Left lung (tissue), 10 donors: Measurements from ENCODE around the gene YWHAG. TPM values are rescaled to one million over a fixed set of nuclear protein-coding genes. Genes with fewer than 3 reads are reported as not detected.

Experiments
- ATAC-seq: fragments of 200-7000 bp; cut with Tn5 transposase; one replicate; pipeline ENCODE4 v1.9.1; 2020; ENCODE audit warnings: moderate library complexity
- DNase-seq, 4 donors: peaks; one replicate each; pipeline ENCODE4 v3.0.0-alpha.2; 2013 to 2020
- H3K27ac ChIP-seq, 2 donors: fragments of 200-600 bp; sonication (generic) in 1 of 2; one replicate each; pipeline versions ENCODE4 v1.5.0 to v1.8.0; 2020 to 2021
- H3K27me3 ChIP-seq, 2 donors: fragments of 200-600 bp; sonication (generic) in 1 of 2; one replicate each; pipeline versions ENCODE4 v1.5.0 to v1.8.0; 2020 to 2021
- H3K36me3 ChIP-seq, 2 donors: fragments of 200-600 bp; sonication (generic) in 1 of 2; one replicate each; pipeline versions ENCODE4 v1.5.0 to v1.8.0; 2020 to 2021
- H3K4me1 ChIP-seq, 2 donors: fragments of 200-600 bp; one replicate each; pipeline ENCODE4 v1.8.0; 2021
- H3K4me3 ChIP-seq, 2 donors: fragments of 200-600 bp; sonication (generic) in 1 of 2; one replicate each; pipeline versions ENCODE4 v1.5.0 to v1.8.0; 2020 to 2021; ENCODE audit warnings: mild to moderate bottlenecking in 1 of 2
- H3K9me3 ChIP-seq, 2 donors: fragments of 200-600 bp; sonication (generic) in 1 of 2; one replicate each; pipeline versions ENCODE4 v1.5.0 to v1.8.0; 2020 to 2021
- intact Hi-C, 2 donors: fragments of 100-400 bp; cut with DNase I; formaldehyde crosslinking; loops; one replicate each; pipeline versions ENCODE4 v1.11.2 to v1.14.2; 2022
- polyA plus RNA-seq, 6 donors: library from polyadenylated mRNA; unstranded; fragments of 120-200 nt; gene quantifications; one replicate each; pipeline ENCODE4 v1.2.1, GENCODE V29; 2013; ENCODE audit not compliant: insufficient read length in 6 of 6
- total RNA-seq, 2 donors: library from RNA; stranded (reverse); fragmentation: NEBNext Ultra II Directional; extraction: Animal tissue kit (Norgen Biotek cat#: 25700); gene quantifications; one replicate each; pipeline ENCODE4 v1.2.1, GENCODE V29; 2021
- TF ChIP-seq, protein P1 (sequence below), 2 donors: fragments of 200-600 bp; sonication (generic) in 1 of 2; IDR thresholded peaks; one replicate each; pipeline versions ENCODE4 v1.5.0 to v1.8.0; 2021; ENCODE audit warnings: antibody characterized with exemption in 2 of 2
- donor health status: DM: no; HTN: yes; CAD: no.
- donor health status: DM: no; HTN: no; CAD: no.

Gene YWHAG
- total and polyA plus RNA-seq, 8 donors = 99.2 to 160 (median 111) TPM

DNA sequence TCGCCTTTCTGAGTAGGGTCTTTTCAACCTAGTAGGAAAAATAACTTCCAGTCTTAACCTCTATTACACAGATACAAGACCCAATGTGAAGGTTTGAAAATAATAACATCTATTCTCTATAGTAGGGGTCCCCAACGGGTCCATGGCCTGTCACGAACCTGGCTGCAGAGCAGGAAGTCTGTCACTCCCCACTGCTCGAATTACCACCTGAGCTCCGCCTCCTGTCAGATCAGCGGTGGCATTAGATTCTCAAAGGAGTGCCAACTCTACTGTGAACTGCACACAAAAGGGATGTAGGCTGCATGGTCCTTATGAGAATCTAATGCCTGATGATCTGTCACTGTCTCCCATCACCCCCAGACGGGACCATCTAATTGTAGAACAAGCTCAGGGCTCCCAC, 7.4 kb downstream of the YWHAG start:
- Histone ChIP-seq H3K4me1 (peaks cover under 1 to 86% of the 10 kb centered on the region in 2 donors), H3K27me3 (no peaks in the 10 kb centered on the region), H3K27ac (no peak overlapping the region), H3K36me3 (peaks cover 0 to 58% of the 10 kb centered on the region in 2 donors), H3K4me3 (no peak overlapping the region), H3K9me3 (no peaks in the 10 kb centered on the region)
- no peak for DNase-seq
- intact Hi-C loops = no loop called here
- TF ChIP-seq, protein P1, sequence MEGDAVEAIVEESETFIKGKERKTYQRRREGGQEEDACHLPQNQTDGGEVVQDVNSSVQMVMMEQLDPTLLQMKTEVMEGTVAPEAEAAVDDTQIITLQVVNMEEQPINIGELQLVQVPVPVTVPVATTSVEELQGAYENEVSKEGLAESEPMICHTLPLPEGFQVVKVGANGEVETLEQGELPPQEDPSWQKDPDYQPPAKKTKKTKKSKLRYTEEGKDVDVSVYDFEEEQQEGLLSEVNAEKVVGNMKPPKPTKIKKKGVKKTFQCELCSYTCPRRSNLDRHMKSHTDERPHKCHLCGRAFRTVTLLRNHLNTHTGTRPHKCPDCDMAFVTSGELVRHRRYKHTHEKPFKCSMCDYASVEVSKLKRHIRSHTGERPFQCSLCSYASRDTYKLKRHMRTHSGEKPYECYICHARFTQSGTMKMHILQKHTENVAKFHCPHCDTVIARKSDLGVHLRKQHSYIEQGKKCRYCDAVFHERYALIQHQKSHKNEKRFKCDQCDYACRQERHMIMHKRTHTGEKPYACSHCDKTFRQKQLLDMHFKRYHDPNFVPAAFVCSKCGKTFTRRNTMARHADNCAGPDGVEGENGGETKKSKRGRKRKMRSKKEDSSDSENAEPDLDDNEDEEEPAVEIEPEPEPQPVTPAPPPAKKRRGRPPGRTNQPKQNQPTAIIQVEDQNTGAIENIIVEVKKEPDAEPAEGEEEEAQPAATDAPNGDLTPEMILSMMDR (IDR thresholded peaks at IDR 0.05) = no peak
- ATAC-seq = no peak

DNA sequence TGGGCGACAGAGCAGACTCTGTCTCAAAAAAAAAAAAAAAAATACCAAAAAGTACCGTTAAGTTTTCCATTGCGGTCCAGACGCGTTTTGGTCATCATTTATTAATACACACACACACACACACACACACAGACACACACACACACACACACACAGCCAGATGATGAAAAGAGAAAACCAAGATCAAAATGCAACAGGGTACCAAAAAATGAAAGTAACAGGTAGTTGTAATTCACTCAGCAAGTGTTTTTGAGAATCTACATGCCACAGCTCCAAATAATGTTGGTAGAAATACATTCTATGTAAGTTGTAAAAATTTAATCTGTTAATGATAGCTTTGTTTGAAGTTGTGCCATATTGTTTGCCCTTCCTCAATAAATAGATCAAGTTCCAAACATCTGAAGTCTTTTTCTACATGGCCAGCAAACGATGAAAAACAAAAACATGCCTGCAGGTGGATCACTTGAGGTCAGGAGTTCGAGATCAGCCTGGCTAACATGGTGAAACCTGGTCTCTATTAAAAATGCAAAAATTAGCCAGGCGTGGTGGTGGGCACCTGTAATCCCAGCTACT, 9.4 kb downstream of the YWHAG start:
- Histone ChIP-seq H3K36me3 (peaks cover 0 to 61% of the 10 kb centered on the region in 2 donors), H3K4me3 (no peak overlapping the region), H3K4me1 (peaks cover 5 to 74% of the 10 kb centered on the region in 2 donors), H3K27ac (no peak overlapping the region), H3K9me3 (no peaks in the 10 kb centered on the region), H3K27me3 (no peaks in the 10 kb centered on the region)
- intact Hi-C loops = no loop called here
- no peak for DNase-seq
- TF ChIP-seq, protein P1 (IDR thresholded peaks at IDR 0.05) = no peak
- ATAC-seq = no peak

DNA sequence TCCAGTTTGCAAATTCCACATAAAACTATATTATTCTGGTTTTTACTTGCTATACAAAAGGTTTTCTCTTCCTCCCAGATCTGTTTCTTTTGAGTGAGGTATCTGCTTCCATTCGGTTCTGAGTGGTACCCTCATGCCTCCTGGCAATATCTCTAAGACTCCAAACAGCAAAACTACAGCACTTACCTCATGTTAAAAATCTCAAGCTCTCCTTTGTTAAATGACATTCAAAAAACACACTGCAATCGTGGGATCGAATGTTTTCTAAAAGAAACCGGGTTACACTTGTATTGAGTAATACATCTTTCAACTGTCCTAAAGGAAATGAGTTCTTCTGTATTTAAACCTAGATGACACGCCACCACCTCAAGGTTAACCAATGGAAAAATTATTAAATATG, 11.1 kb downstream of the YWHAG start:
- H3K9me3 ChIP-seq = no peaks in the 10 kb centered on the region
- no peak overlapping the region for H3K4me3 ChIP-seq
- TF ChIP-seq, protein P1 (IDR thresholded peaks at IDR 0.05) = no peak
- ATAC-seq (no peak), DNase-seq (no peak)
- peaks cover 0 to 76% of the 10 kb centered on the region in 2 donors for H3K36me3 ChIP-seq
- H3K27me3 ChIP-seq = no peaks in the 10 kb centered on the region
- peak overlapping the region in 1 of 2 donors; percentile 67 for H3K27ac ChIP-seq
- intact Hi-C loops = no loop called here
- H3K4me1 ChIP-seq = peaks cover 5 to 76% of the 10 kb centered on the region in 2 donors

DNA sequence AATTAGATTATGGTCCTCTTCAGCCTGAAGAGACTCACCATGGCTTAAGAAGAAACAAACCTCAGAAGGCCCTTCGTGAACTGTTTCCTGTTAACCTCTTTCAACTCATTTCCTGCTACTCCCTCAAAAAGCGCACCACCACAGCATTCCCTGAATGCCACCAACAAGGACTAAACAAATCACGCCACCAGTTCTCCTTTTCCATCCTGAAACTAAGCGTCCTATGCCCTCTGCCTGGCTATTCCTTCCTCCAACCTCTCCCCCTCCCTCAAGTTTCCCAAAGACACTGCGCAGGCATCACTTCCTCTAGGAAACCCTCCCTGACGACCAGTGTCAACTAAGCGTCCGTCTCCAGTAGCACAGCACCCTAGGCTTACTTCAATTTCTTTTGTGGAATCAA, 12.0 kb downstream of the YWHAG start:
- Histone ChIP-seq H3K4me1 (peaks cover 12 to 76% of the 10 kb centered on the region in 2 donors), H3K27me3 (no peaks in the 10 kb centered on the region), H3K4me3 (no peak overlapping the region), H3K36me3 (peaks cover 0 to 85% of the 10 kb centered on the region in 2 donors), H3K27ac (peak overlapping the region; percentile 45 to 67), H3K9me3 (no peaks in the 10 kb centered on the region)
- TF ChIP-seq, protein P1 (IDR thresholded peaks at IDR 0.05) = no peak
- DNase-seq = no peak
- intact Hi-C loops = no loop called here
- peak; percentile 24 for ATAC-seq

DNA sequence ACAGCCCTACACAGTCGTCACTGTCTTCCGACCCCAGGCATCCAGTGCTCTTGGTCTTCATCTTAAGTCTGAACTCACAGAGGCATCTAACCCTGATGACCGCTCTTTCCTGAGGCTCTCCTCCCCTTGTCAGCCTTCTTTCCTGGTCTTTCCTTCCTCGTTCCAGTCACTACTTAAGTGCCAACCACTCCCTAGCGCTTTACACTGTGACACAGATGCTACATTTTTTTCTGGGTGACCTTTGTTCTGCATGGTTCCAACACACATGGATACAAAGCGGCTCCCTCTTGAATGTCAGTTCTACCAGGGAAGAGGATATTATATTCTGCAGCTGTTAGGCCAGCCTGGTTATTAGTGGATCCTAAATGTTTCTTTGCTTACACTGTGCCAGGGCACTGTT, 12.7 kb downstream of the YWHAG start:
- ATAC-seq (peak; percentile 85), DNase-seq (no peak)
- Histone ChIP-seq H3K4me3 (no peak overlapping the region), H3K4me1 (peaks cover 14 to 78% of the 10 kb centered on the region in 2 donors), H3K27me3 (no peaks in the 10 kb centered on the region), H3K9me3 (no peaks in the 10 kb centered on the region), H3K36me3 (peaks cover 0 to 91% of the 10 kb centered on the region in 2 donors), H3K27ac (peak overlapping the region; percentile 45 to 67)
- TF ChIP-seq, protein P1 (IDR thresholded peaks at IDR 0.05) = no peak
- intact Hi-C loops = no loop called here
